GM06990 (cell line): ENCODE data around the gene POLE.

Source experiments
- DNase-seq: peaks from one replicate; pipeline ENCODE4 v3.0.0-alpha.2; 2011; ENCODE audit not compliant: insufficient read length; ENCODE audit errors: extremely low read depth
- H3K27me3 ChIP-seq: replicated peaks from 2 replicates; pipeline ENCODE4 v1.6.0; 2011; ENCODE audit warnings: low read length; ENCODE audit not compliant: control insufficient read depth, insufficient read depth
- H3K36me3 ChIP-seq: 2 replicates; pipeline ENCODE4 v1.5.1; 2011; ENCODE audit warnings: low read length; ENCODE audit not compliant: control insufficient read depth, insufficient read depth
- H3K4me3 ChIP-seq: replicated peaks from 2 replicates; pipeline ENCODE4 v1.5.1; 2011; ENCODE audit warnings: low read depth, mild to moderate bottlenecking, control low read depth, low read length
- TF ChIP-seq, protein P1 (sequence below): IDR thresholded peaks from 2 replicates; pipeline ENCODE4 v1.5.1; 2011; ENCODE audit warnings: low read length, control low read depth, mild to moderate bottlenecking, inconsistent platforms; ENCODE audit not compliant: insufficient read depth, poor library complexity, severe bottlenecking

The POLE gene

DNA sequence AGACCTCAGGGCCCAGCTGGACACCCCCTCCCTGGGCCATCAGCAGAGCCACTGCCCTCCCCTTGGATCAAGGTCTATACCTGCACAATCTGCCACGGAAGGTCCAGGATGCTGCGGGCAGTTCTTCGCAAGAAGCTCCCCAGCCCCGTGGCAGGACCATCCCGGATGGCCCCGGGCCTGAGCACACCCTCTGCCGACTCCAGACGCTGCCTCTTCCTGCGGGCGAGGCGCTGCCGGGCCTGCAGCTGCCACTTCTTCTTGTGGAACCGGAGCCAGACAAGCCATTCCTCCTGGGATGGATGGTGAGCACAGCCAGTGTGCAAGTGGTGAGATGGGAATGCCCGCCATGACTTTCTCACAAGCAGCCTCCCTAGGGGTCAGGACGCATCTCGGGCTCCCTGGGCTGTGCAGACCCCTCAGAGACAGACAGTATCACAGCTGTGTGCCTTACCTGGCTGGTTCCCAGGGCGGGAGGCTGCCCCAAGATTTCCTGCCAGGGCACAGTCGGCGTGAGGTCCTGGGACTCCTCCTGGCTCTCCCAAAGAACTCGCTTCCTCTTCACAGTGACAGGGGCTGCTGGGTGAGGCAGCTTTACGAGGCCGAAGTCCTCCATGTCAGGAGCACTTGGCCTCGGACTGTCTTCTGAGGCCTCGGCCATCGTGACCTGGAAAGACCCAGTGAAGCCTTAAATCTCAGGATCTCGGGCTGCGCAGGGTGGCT lies 37.8 kb downstream of the POLE start:
- TF ChIP-seq, protein P1, sequence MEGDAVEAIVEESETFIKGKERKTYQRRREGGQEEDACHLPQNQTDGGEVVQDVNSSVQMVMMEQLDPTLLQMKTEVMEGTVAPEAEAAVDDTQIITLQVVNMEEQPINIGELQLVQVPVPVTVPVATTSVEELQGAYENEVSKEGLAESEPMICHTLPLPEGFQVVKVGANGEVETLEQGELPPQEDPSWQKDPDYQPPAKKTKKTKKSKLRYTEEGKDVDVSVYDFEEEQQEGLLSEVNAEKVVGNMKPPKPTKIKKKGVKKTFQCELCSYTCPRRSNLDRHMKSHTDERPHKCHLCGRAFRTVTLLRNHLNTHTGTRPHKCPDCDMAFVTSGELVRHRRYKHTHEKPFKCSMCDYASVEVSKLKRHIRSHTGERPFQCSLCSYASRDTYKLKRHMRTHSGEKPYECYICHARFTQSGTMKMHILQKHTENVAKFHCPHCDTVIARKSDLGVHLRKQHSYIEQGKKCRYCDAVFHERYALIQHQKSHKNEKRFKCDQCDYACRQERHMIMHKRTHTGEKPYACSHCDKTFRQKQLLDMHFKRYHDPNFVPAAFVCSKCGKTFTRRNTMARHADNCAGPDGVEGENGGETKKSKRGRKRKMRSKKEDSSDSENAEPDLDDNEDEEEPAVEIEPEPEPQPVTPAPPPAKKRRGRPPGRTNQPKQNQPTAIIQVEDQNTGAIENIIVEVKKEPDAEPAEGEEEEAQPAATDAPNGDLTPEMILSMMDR = no peak
- H3K4me3 ChIP-seq = no peak overlapping the region
- peaks cover 20% of the 10 kb centered on the region for H3K36me3 ChIP-seq
- no peak for DNase-seq
- H3K27me3 ChIP-seq = no peaks in the 10 kb centered on the region

DNA sequence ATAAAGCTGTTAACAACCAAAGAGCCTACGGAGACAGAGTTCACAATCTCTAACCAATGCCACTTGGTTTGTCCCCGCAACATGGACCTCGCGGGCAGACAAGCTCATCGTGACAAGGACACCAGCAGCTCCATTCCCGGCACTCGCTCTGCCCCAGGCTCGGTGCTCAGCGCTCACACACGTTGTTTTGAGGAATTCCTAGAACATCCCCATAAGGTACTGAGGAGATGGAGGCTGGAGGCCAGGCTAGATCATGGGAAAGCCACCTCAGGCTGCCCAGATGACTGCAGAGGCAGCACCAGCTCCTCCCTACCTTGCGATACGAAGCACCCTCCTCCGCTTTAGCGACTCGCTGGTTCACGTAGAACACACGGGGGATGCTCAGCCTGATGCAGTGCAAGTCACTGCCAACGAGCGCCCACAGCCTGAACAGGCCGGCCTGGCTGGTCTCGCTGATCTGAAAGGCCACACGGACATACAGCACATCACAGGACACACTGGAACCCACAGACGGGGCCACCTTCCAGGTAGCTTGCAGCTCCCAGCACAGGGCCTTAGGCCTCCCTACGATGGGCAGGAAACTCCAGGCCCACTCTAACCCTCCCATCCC lies 38.4 kb downstream of the POLE start:
- TF ChIP-seq, protein P1 = no peak
- Histone ChIP-seq H3K36me3 (peaks cover 22% of the 10 kb centered on the region), H3K27me3 (no peaks in the 10 kb centered on the region), H3K4me3 (no peak overlapping the region)
- DNase-seq = no peak

DNA sequence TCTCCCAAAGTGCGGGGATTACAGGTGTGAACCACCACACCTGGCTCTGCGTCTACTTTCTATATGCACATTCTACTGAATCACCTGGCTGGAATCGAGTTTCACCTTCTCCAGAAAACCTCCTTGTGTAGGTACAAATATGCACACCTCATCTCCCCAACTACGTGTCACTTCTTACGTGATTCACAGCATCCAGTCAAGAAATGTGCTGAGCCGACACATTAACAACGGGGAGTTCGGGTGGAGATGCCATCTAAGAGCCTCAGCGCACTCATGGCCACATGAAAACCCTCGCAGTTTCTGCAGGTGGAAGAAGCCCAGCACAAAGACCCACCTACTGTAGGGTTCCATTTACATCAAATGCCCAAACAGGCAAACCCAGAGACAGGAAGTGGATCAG lies 39.3 kb downstream of the POLE start:
- no peak for DNase-seq
- Histone ChIP-seq H3K4me3 (no peak overlapping the region), H3K36me3 (peaks cover 27% of the 10 kb centered on the region), H3K27me3 (no peaks in the 10 kb centered on the region)
- TF ChIP-seq, protein P1 = no peak

DNA sequence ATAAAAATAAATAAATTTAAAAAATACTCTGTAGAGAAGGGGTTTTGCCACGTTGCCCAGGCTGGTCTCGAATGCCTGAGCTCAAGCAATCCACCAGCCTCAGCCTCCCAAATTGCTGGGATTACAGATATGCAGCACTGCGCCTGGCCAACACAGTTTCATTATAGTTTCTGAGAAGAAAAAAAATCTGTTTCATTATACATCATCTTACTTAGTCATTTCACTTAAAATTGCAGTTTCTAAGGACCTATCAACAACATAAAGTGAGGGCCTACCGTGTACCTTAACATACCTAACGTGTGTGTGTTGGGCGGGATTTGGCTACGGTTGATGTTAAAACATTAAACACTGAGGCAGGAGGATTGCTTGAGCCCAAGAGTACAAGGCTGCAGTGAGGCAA lies 40.3 kb downstream of the POLE start:
- Histone ChIP-seq H3K4me3 (no peak overlapping the region), H3K27me3 (no peaks in the 10 kb centered on the region), H3K36me3 (peaks cover 31% of the 10 kb centered on the region)
- TF ChIP-seq, protein P1 = no peak
- DNase-seq = no peak

DNA sequence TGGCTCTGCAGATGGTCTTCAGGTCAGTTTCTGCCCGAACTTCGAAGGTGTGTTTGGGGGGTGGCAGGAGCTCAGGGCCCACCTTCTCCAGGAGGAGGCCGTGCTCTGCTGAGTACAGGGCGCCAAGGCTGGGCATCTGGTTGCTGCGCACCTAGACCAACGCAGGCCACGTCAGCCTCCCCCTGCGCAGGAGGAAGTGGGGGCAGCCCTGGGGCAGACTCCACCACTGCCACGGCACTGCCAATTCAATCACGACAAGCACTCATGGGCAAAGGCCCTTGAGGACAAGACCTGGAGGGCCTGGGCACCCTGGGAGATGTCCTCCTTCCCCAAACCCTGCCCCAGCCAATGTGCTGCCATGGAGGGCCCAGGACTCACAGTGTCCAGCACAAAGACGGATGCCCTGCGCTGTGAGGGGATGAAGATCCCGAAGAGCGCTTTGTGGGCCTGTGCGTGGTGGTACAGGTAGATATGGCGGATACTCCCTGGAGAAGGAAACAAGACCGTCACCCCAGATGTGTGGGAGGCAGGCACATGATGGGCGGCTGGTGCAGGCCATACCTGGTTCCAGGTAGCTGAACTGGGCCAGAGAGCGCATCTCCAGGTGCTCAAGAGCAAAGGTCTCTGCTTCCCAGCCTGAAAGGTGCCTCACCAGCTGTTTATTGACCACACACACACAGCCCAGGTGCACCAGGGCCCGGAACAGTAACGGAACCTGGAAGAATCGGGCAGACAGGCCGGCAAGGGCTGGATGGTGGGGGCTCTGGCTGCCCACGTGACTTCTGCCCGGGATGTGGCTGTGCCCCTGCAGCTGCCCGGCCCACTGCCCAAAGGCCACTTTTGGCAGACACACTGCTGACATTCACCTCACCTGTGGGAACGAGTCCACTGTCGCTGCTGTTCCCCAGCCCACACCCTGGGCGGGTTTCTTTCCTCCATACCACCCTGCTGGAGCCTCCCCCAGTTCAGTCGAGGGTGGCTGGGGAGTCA lies 44.0 kb downstream of the POLE start:
- TF ChIP-seq, protein P1 = no peak
- Histone ChIP-seq H3K36me3 (peaks cover 34% of the 10 kb centered on the region), H3K4me3 (no peak overlapping the region), H3K27me3 (no peaks in the 10 kb centered on the region)
- DNase-seq = no peak
